ENCODE measurements around the gene TIMM22. TPM values are rescaled to one million over a fixed set of nuclear protein-coding genes. Genes with fewer than 3 reads are reported as not detected.

Gene TIMM22
- total and polyA plus RNA-seq, 2 of the 13 experiments (the other 11 are each of a cell fraction or from before 2014, with no cell fraction given): 6.2 to 15.5 TPM

DNA sequence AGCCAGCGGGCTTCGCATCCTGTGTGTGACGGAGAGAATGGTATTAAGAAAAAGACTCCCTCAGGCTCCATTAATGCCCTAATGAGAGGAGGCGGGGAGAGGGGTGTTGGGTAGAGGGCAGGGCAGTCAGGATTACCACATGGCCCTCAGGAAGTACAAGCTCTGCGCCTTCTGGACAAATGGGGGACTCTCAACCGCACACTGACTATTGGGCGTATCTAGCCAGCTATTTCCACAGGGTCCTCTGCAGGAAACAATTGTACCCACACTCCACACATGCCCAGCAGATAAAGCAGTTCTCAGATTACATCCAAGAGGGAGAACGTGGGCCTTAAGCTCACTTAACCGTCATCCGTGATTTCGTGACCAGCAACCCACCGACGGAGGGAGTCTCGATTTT is 32.1 kb upstream of the TIMM22 start:
- intact Hi-C loops (cut with micrococcal nuclease; ENCODE audit: unreplicated experiment): no loop called here
- H3K4me2 ChIP-seq (ENCODE audit: low read depth, low read length): no peak overlapping the region
- peaks cover 0 to 4% of the 10 kb centered on the region in 2 experiments; a peak in 2 of 5 replicates for H3K36me3 ChIP-seq (replicated peaks in 1 of 2; ENCODE audit: control insufficient read depth in 1 of 2, insufficient read depth in 2 of 2, low read length in 2 of 2)
- no peak overlapping the region for H3K9ac ChIP-seq (ENCODE audit: insufficient read depth, low read depth, low read length)
- TF ChIP-seq ZSCAN25 (CRISPR knock-in tag; IDR thresholded peaks at IDR 0.05) (no peak), RFXAP (CRISPR knock-in tag; IDR thresholded peaks at IDR 0.05; ENCODE audit: borderline replicate concordance) (no peak), SATB2 (CRISPR knock-in tag; IDR thresholded peaks at IDR 0.05) (no peak), HHEX (CRISPR knock-in tag; IDR thresholded peaks at IDR 0.05) (no peak), ZNF614 (CRISPR knock-in tag; IDR thresholded peaks at IDR 0.05; ENCODE audit: borderline replicate concordance) (no peak), SUZ12 (IDR thresholded peaks at IDR 0.05; ENCODE audit: low read depth, low read length) (no peak), MEIS2 (CRISPR knock-in tag; IDR thresholded peaks at IDR 0.05) (no peak), YY1 (IDR thresholded peaks at IDR 0.05; ENCODE audit: insufficient read depth, insufficient replicate concordance, low read depth, low read length) (no peak), JARID2 (CRISPR knock-in tag; IDR thresholded peaks at IDR 0.05; ENCODE audit: insufficient replicate concordance) (no peak), ZNF850 (CRISPR knock-in tag; conservative IDR thresholded peaks at IDR 0.05) (no peak), NFE2L1 (CRISPR knock-in tag; IDR thresholded peaks at IDR 0.05; ENCODE audit: borderline replicate concordance) (no peak), STAT5B (CRISPR knock-in tag; IDR thresholded peaks at IDR 0.05) (no peak), ZNF816 (CRISPR knock-in tag; IDR thresholded peaks at IDR 0.05; ENCODE audit: borderline replicate concordance) (no peak), HES4 (CRISPR knock-in tag; IDR thresholded peaks at IDR 0.05; ENCODE audit: borderline replicate concordance) (no peak), ZNF670 (CRISPR knock-in tag; IDR thresholded peaks at IDR 0.05; ENCODE audit: borderline replicate concordance) (no peak), ZNF552 (CRISPR knock-in tag; IDR thresholded peaks at IDR 0.05; ENCODE audit: borderline replicate concordance) (no peak), ZNF883 (CRISPR knock-in tag; IDR thresholded peaks at IDR 0.05; ENCODE audit: not compliant biosample characterization) (no peak), EED (CRISPR knock-in tag; IDR thresholded peaks at IDR 0.05) (no peak)
- TF ChIP-seq, protein P1, sequence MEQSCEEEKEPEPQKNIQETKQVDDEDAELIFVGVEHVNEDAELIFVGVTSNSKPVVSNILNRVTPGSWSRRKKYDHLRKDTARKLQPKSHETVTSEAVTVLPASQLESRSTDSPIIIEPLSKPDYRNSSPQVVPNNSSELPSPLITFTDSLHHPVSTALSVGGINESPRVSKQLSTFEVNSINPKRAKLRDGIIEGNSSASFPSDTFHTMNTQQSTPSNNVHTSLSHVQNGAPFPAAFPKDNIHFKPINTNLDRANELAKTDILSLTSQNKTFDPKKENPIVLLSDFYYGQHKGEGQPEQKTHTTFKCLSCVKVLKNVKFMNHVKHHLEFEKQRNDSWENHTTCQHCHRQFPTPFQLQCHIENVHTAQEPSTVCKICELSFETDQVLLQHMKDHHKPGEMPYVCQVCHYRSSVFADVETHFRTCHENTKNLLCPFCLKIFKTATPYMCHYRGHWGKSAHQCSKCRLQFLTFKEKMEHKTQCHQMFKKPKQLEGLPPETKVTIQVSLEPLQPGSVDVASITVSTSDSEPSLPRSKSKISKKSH (CRISPR knock-in tag; IDR thresholded peaks at IDR 0.05; ENCODE audit: borderline replicate concordance): no peak
- H3K79me2 ChIP-seq (ENCODE audit: insufficient read depth, low read length): peaks cover 54% of the 10 kb centered on the region
- H4K20me1 ChIP-seq (ENCODE audit: insufficient read depth, low read length): peaks cover 2% of the 10 kb centered on the region; the same call in 1 of the 2 replicates
- BruUV-seq (replicated peaks): no TSS peak
- in situ Hi-C loops (cut with HindIII; ENCODE audit: extremely low pct_ligation_motif_present, low pct_unique_long_range_greater_than_20kb): no loop called here
- ATAC-seq: no peak
- H3K9me3 ChIP-seq (ENCODE audit: low read length): no peaks in the 10 kb centered on the region
- WGBS (ENCODE audit: low lambda C conversion rate): 96% methylated on average over 14 of the region's 14 CpGs
- POLR2A ChIA-PET: no interaction called here
- peaks cover 8% of the 10 kb centered on the region for H3K4me1 ChIP-seq (ENCODE audit: insufficient read depth, low read length)
- no peak for DNase-seq (ENCODE audit: low spot score)
- no peaks in the 10 kb centered on the region for H3K27me3 ChIP-seq (ENCODE audit: control insufficient read depth in 1 of 2, insufficient read depth in 2 of 2, low read length in 2 of 2)
- H3K27ac ChIP-seq (ENCODE audit: extremely low read length, insufficient read depth, low read length): no peak overlapping the region
- FAIRE-seq: no peak
- H2AFZ ChIP-seq (ENCODE audit: low read length): no peak overlapping the region
- H3K4me3 ChIP-seq (replicated peaks in 1 of 3; ENCODE audit: insufficient read depth in 1 of 3, low read depth in 2 of 3, low read length in 3 of 3): no peak overlapping the region
- CTCF ChIA-PET (ENCODE audit: low intra/inter-chr PET ratio, low total read pairs): no interaction called here
